Glomerular visceral epithelial cell (primary cell): ENCODE results near the gene TAP2.
"Not testable (repeated sequence)": the region's sequence is repeated elsewhere in the genome, so short reads cannot be mapped to it uniquely, and the experiment has no call there.

Experiments used
- DNase-seq: peaks from one replicate; pipeline ENCODE4 v3.0.0-alpha.2; 2016; ENCODE audit errors: extremely low spot score

The TAP2 gene

GRCh38 chr6:32838114-32838958 lies at the start of gene TAP2:
Gene TAP2, minus strand, starts transcription at chr6:32838739. Its CDS starts 506 bp downstream, at chr6:32838233.
- peak; percentile 93 for DNase-seq

- DNase-seq: no peak
Measured at GRCh38 chr6:32887616-32888015, 49.1 kb upstream of the TAP2 start.

- DNase-seq: peak; percentile 77
Measured at GRCh38 chr6:32886681-32887383, 48.3 kb upstream of the TAP2 start.

- DNase-seq: peak; percentile 66
Measured at GRCh38 chr6:32885698-32886286, 47.3 kb upstream of the TAP2 start.

GRCh38 chr6:32883789-32884188 lies 45.2 kb upstream of the TAP2 start:
- no peak for DNase-seq

- no peak for DNase-seq
Measured at GRCh38 chr6:32882879-32883250, 44.3 kb upstream of the TAP2 start.

- not testable (repeated sequence) for DNase-seq
Measured at GRCh38 chr6:32880962-32881361, 42.4 kb upstream of the TAP2 start.

GRCh38 chr6:32879691-32880090 lies 41.2 kb upstream of the TAP2 start:
- DNase-seq: no peak

- DNase-seq: no peak
Measured at GRCh38 chr6:32876603-32877002, 38.1 kb upstream of the TAP2 start.

- DNase-seq: not testable (repeated sequence)
Measured at GRCh38 chr6:32873947-32874346, 35.4 kb upstream of the TAP2 start.

GRCh38 chr6:32868257-32868788 lies 29.8 kb upstream of the TAP2 start:
- peak; percentile 72 for DNase-seq

- DNase-seq: no peak
Measured at GRCh38 chr6:32867554-32868256, 29.2 kb upstream of the TAP2 start.

GRCh38 chr6:32867022-32867477 lies 28.5 kb upstream of the TAP2 start:
- no peak for DNase-seq

GRCh38 chr6:32865724-32866443 lies 27.3 kb upstream of the TAP2 start:
- no peak for DNase-seq

- no peak for DNase-seq
Measured at GRCh38 chr6:32862725-32863124, 24.2 kb upstream of the TAP2 start.

- no peak for DNase-seq
Measured at GRCh38 chr6:32860674-32861073, 22.1 kb upstream of the TAP2 start.

GRCh38 chr6:32858194-32858593 lies 19.7 kb upstream of the TAP2 start:
- DNase-seq: no peak

- DNase-seq: no peak
Measured at GRCh38 chr6:32857156-32857891, 18.8 kb upstream of the TAP2 start.

- DNase-seq: no peak
Measured at GRCh38 chr6:32855467-32856174, 17.1 kb upstream of the TAP2 start.
